Amniotic epithelial cell (primary cell): ENCODE results near the gene STAC.
"Not testable (repeated sequence)": the region's sequence is repeated elsewhere in the genome, so short reads cannot be mapped to it uniquely, and the experiment has no call there.

Source experiments
- DNase-seq: peaks from one replicate; pipeline ENCODE4 v3.0.0-alpha.2; 2010; ENCODE audit warnings: low read depth

STAC gene

GRCh38 chr3:36520241-36521006, 140.1 kb downstream of the STAC start:
- no peak for DNase-seq

DNA sequence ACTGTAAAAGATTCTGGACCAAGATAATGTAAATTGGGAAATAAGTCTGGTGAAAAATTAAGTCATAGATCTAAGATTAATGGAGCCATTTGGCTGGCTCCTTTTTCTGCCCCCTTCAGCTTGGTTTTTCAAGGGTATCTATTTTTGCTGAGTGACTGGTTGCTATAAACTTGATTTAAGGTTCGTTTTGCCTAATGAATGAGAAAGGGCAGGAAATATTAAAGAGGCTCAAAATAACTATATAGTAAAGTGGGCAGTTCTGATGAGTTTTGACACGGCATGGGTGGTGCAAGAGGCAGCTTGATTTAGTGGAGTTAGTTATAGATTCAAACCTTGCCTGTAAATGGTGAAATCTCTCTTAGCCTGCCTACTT, 140.7 kb downstream of the STAC start:
- DNase-seq, result no peak

GRCh38 chr3:36524560-36524959, 144.3 kb downstream of the STAC start:
- no peak for DNase-seq

DNA sequence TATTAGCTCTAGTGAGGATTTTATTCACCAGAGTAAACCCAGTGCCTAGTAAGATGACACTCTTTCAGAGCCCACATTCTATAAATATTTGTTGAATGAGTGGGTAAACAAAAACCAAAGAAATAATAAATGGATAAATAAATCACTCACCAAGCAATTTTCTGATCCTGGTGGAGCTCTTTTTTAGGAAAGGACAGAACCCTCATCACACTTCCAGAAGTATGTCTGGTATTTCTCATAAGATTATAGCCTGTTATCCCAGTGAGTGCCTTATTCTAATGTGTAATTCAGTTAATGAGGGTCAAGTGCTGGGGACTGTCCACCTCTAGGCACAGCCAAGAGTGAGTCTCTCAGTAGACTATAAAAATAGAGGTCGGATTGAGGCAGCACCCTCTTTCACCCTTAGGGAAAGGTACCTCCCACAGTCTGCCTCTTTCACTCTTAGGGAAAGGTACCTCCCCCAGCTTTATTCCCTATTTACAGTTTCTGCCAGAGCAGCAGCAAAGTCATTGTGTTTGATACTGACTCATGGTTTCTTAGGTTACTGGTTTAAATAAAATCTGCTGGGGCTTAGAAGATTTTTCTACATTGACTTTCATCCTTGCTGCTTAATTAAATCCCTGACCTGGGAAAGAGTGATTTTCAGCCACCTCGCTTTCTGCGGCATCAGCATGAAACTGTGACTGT, 145.0 kb downstream of the STAC start:
- no peak for DNase-seq

DNA sequence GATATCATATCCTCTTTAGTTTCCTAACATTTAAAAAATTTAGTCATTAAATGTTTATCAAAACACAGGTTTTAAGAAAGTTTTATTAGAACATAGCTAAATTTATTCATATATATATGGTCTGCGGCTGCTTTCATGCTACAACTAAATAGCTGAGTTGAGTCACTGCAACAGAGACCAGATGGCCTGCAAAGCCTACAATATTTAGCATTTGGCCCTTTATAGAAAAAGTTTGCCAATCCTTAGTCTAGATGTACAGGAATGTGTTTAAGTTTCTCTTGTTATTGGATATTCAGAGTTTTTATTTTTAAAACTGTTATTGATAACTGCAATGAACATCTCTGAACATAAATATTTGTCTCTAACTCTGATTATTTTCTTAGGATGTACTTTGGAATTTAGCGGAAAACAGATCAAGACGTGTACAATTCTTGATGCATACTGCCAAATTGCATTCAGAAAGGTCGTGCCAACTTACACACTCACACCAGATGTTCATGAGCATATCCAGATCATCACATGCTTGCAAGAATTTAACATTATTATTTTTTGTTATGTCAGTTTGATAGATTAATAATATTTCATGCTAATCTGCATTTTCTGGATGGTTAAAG, 157.9 kb downstream of the STAC start:
- no peak for DNase-seq

- peak; percentile 1 for DNase-seq
Observed at GRCh38 chr3:36540888-36541518, 160.7 kb downstream of the STAC start.

GRCh38 chr3:36542186-36542585, 161.9 kb downstream of the STAC start:
- DNase-seq, result no peak

- DNase-seq, result no peak
Observed at GRCh38 chr3:36543276-36543997, 163.1 kb downstream of the STAC start.

- no peak for DNase-seq
Observed at GRCh38 chr3:36546226-36546625, 165.9 kb downstream of the STAC start.

- no peak for DNase-seq
Observed at GRCh38 chr3:36548712-36549111, 168.4 kb downstream of the STAC start.

DNA sequence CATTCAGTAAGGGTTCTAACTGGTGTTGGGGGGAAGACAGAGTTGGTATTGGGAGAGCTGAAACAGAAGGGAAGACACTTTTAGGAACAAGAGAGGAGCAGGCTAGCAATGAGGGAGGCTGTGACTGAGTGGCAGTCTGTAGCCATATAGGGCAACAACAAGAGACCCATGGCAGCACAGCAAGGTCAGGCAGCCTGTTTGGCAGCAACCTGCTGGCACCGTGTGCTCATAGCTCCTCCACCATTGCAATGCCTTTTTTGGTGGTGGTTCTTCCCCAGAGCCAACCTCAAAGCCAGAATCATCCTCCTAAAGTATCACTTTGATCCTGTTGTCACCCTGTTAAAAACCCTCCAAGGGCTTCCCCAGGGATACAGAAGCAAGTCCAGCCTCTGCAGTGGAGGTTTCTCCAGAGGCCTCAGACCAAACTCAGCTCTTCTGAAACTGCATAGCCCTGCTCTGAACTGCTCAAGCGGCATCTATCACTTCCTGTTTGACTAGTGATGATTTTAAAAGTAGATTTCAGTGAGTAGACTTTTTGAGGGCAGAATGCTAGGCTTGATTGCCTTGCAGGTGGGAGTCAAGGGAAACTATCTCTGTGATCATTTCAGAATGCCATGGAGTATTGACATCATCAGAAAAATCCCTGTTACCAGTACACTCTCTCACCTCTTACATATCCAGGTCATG, 176.9 kb downstream of the STAC start:
- DNase-seq, result no peak

GRCh38 chr3:36557708-36558421, 177.6 kb downstream of the STAC start:
- no peak for DNase-seq

DNA sequence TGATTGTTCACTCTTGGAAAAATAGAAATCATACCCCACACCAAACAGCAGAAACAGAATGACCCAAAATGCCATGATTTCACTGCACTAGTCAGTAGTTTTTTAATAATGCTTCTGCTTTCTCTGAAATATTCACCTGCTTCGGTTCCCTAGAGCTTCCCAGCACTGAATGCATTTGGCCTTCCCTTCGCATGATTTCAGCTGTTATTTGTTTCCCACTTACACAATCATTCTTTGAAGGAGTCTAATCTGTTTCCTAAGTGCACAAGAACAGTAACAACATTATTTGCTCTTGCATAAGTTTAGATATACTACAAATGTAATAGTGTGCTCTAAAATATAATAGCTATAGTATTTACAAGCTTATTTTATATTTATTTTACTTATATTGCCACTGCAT, 178.7 kb downstream of the STAC start:
- DNase-seq, result no peak

GRCh38 chr3:36560685-36561084, 180.4 kb downstream of the STAC start:
- DNase-seq, result no peak

- DNase-seq, result no peak
Observed at GRCh38 chr3:36561601-36562000, 181.3 kb downstream of the STAC start.

GRCh38 chr3:36562945-36563344, 182.6 kb downstream of the STAC start:
- no peak for DNase-seq

DNA sequence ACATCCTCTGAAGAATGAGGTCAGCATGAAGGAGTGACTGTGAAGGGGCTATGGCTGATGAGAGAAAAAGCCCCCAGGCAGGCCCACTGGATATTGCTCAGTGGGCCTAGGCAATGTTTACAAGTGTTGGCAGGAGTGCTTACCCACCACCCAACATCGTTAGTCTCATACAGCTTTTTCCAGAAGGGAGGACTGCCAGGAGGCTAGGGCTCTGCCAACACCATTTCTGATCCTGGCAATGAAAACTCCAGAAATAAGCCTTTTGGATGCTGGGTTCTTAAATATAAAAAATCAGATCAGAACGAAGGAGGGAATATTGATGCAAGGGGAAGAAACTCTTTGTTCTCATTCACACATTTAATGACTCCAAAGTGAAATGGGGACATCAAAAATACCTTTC, 194.9 kb downstream of the STAC start:
- DNase-seq, result no peak

GRCh38 chr3:36578418-36578817, 198.1 kb downstream of the STAC start:
- DNase-seq, result not testable (repeated sequence)

DNA sequence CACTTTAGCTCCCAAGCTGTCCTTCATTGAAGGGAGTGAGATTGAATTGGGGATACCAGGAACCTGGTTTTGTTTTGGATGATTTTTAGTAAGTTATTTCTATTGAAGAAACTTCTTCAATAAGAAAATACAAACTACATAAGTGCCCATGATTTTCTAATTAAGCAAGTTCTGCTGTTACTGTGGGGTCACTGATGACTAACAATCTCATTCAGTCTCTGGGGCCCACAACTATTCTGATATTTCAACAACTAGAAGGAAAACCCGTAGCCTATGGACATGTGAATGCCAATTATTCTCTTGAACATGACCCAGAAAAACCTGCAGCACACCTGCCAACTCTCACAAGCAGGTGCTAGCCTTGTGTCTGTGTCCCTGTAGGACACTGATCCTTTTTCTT, 199.4 kb downstream of the STAC start:
- no peak for DNase-seq

DNA sequence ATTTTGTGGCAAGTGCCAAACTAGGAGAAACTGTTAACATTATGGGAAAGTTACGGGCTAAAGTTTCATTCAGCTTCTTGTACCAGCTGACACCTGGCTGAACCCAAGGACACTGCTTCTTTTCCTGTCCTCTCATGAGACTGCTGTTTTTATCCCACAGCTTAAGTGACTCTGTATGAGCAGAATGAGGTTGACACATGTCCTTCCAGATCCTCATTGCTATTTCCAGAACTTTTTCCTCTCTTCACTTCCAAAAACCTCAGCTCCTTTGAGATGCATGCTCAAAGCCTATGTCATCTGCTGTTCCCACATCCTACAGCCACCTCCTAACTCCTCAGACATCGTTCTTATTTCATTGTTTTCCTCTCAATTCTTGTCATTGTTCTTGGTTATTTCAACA, 200.4 kb downstream of the STAC start:
- no peak for DNase-seq

DNA sequence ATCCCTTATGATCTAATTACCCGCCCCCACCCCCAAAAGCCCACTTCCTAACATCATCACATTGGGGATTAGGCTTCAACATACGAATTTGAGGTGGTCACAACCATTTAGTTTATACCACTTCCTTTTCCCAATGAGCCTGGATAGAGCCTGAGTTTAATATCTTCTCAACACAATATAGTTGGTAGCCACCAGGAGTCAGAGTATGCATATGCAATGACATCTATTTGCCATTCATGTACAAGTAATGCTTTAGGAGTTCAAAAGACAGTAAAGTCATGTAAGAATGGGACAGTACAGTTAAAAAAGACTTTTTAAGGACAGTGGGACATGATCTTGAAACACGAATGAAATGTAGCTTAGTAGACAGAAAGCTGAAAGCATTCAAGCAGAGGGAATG, 211.7 kb downstream of the STAC start:
- no peak for DNase-seq
